Activated naive CD4-positive, alpha-beta T cell treated with anti-CD3 and anti-CD28 coated beads for 36 hours (primary cell): ENCODE data around the gene SULT1A1. TPM values are rescaled to one million over a fixed set of nuclear protein-coding genes. Genes with fewer than 3 reads are reported as not detected.
"Not testable (repeated sequence)": the region's sequence is repeated elsewhere in the genome, so short reads cannot be mapped to it uniquely, and the experiment has no call there.

Experiments used
- CTCF ChIA-PET: fragments of 350-600 bp; sonication (Branson Sonifier 250); formaldehyde crosslinking; loops from one replicate; lab custom pipeline; 2021; ENCODE audit warnings: antibody characterized with exemption; lab: Charles Lee
- DNase-seq: peaks from one replicate; pipeline ENCODE4 v3.0.0-alpha.2; 2020
- H3K27ac Mint-ChIP-seq: one replicate; pipeline ENCODE4 v1.8.0; 2021; ENCODE audit warnings: mild to moderate bottlenecking, mixed read lengths
- H3K27me3 Mint-ChIP-seq: one replicate; pipeline ENCODE4 v1.8.0; 2021; ENCODE audit warnings: low read depth, mixed read lengths
- H3K36me3 Mint-ChIP-seq: one replicate; pipeline ENCODE4 v1.8.0; 2021; ENCODE audit warnings: low read depth, mixed read lengths
- H3K4me1 Mint-ChIP-seq: one replicate; pipeline ENCODE4 v1.8.0; 2021; ENCODE audit warnings: low read depth, mixed read lengths
- H3K4me3 Mint-ChIP-seq: one replicate; pipeline ENCODE4 v1.8.0; 2021; ENCODE audit warnings: mild to moderate bottlenecking, moderate library complexity, mixed read lengths
- H3K9me3 Mint-ChIP-seq: one replicate; pipeline ENCODE4 v1.8.0; 2021; ENCODE audit warnings: mixed read lengths
- intact Hi-C: fragments of 100-400 bp; cut with micrococcal nuclease; formaldehyde crosslinking; loops from one replicate; pipeline ENCODE4 v1.15.1; 2023
- total RNA-seq, 2 experiments: library from RNA; stranded (reverse); gene quantifications; one replicate each; pipeline ENCODE4 v1.2.3, GENCODE V29; 2021

The SULT1A1 gene
- total RNA-seq, 2 experiments from 2014 or later: 9.7 to 10.8 TPM

- no peak for DNase-seq
- intact Hi-C loops: no loop called here
- no peaks in the 10 kb centered on the region for H3K9me3 Mint-ChIP-seq
- H3K36me3 Mint-ChIP-seq: no peaks in the 10 kb centered on the region
- H3K4me1 Mint-ChIP-seq: peaks cover 14% of the 10 kb centered on the region
- H3K27ac Mint-ChIP-seq: no peak overlapping the region
- H3K27me3 Mint-ChIP-seq: no peaks in the 10 kb centered on the region
- no peak overlapping the region for H3K4me3 Mint-ChIP-seq
- CTCF ChIA-PET: no interaction called here
These were observed 3.3 kb downstream of the SULT1A1 start for GRCh38 chr16:28606291-28607115.

- Mint-ChIP-seq H3K36me3 (no peaks in the 10 kb centered on the region), H3K4me3 (no peak overlapping the region), H3K27ac (no peak overlapping the region), H3K27me3 (no peaks in the 10 kb centered on the region), H3K4me1 (no peaks in the 10 kb centered on the region), H3K9me3 (no peaks in the 10 kb centered on the region)
- DNase-seq: no peak
- CTCF ChIA-PET: no interaction called here
- intact Hi-C loops: no loop called here
These were observed 5.7 kb downstream of the SULT1A1 start for GRCh38 chr16:28604186-28604565.

- H3K27ac Mint-ChIP-seq: no peak overlapping the region
- H3K36me3 Mint-ChIP-seq: no peaks in the 10 kb centered on the region
- DNase-seq: no peak
- intact Hi-C loops: no loop called here
- no peaks in the 10 kb centered on the region for H3K9me3 Mint-ChIP-seq
- H3K4me1 Mint-ChIP-seq: no peaks in the 10 kb centered on the region
- CTCF ChIA-PET: no interaction called here
- H3K27me3 Mint-ChIP-seq: no peaks in the 10 kb centered on the region
- no peak overlapping the region for H3K4me3 Mint-ChIP-seq
These were observed 6.3 kb downstream of the SULT1A1 start for GRCh38 chr16:28603381-28604185.

- Mint-ChIP-seq H3K9me3 (no peaks in the 10 kb centered on the region), H3K36me3 (no peaks in the 10 kb centered on the region), H3K4me3 (no peak overlapping the region), H3K27me3 (no peaks in the 10 kb centered on the region), H3K4me1 (peaks cover 1% of the 10 kb centered on the region), H3K27ac (no peak overlapping the region)
- CTCF ChIA-PET: no interaction called here
- no peak for DNase-seq
- intact Hi-C loops: no loop called here
These were observed 7.3 kb downstream of the SULT1A1 start for GRCh38 chr16:28602529-28602928.

GRCh38 chr16:28602062-28602461 is 7.8 kb downstream of the SULT1A1 start:
- CTCF ChIA-PET, H3K27ac Mint-ChIP-seq, H3K27me3 Mint-ChIP-seq: not testable (repeated sequence)

GRCh38 chr16:28601589-28601988 is 8.3 kb downstream of the SULT1A1 start:
- DNase-seq, H3K27me3 Mint-ChIP-seq, H3K4me3 Mint-ChIP-seq, intact Hi-C loops, H3K36me3 Mint-ChIP-seq, H3K27ac Mint-ChIP-seq, H3K4me1 Mint-ChIP-seq, H3K9me3 Mint-ChIP-seq, CTCF ChIA-PET: not testable (repeated sequence)

More at GRCh38 chr16:28602062-28602461, 7.8 kb downstream of the SULT1A1 start:
- H3K4me3 Mint-ChIP-seq, H3K36me3 Mint-ChIP-seq, H3K9me3 Mint-ChIP-seq, H3K4me1 Mint-ChIP-seq, DNase-seq, intact Hi-C loops: not testable (repeated sequence)

- H3K4me1 Mint-ChIP-seq, DNase-seq, H3K27me3 Mint-ChIP-seq, H3K9me3 Mint-ChIP-seq, H3K27ac Mint-ChIP-seq, H3K4me3 Mint-ChIP-seq, H3K36me3 Mint-ChIP-seq, intact Hi-C loops, CTCF ChIA-PET: not testable (repeated sequence)
These were observed 8.9 kb downstream of the SULT1A1 start for GRCh38 chr16:28600965-28601364.

GRCh38 chr16:28599377-28600285 is 10.2 kb downstream of the SULT1A1 start:
- H3K36me3 Mint-ChIP-seq, H3K27me3 Mint-ChIP-seq, DNase-seq, CTCF ChIA-PET, H3K9me3 Mint-ChIP-seq, H3K4me1 Mint-ChIP-seq, H3K4me3 Mint-ChIP-seq, intact Hi-C loops, H3K27ac Mint-ChIP-seq: not testable (repeated sequence)

- no peaks in the 10 kb centered on the region for H3K27me3 Mint-ChIP-seq
- H3K27ac Mint-ChIP-seq: no peak overlapping the region
- intact Hi-C loops: no loop called here
- H3K4me1 Mint-ChIP-seq: peaks cover 4% of the 10 kb centered on the region
- H3K36me3 Mint-ChIP-seq: no peaks in the 10 kb centered on the region
- CTCF ChIA-PET: interaction anchor here (1.3 kb wide), 1 partner anchor 13 kb away, joined by 4 read pairs; no protein-coding TSS in a partner anchor
- DNase-seq: no peak
- H3K4me3 Mint-ChIP-seq: no peak overlapping the region
- no peaks in the 10 kb centered on the region for H3K9me3 Mint-ChIP-seq
These were observed 12.1 kb downstream of the SULT1A1 start for GRCh38 chr16:28597692-28598261.

GRCh38 chr16:28596840-28597691 is 12.8 kb downstream of the SULT1A1 start, which contains the start of gene SULT1A2:
TSS of gene SULT1A2 (minus strand) at chr16:28597050. CDS start at chr16:28595930, 1,120 bp downstream.
- H3K9me3 Mint-ChIP-seq: no peaks in the 10 kb centered on the region
- no peaks in the 10 kb centered on the region for H3K27me3 Mint-ChIP-seq

GRCh38 chr16:28596115-28596630 is 13.7 kb downstream of the SULT1A1 start:
- Mint-ChIP-seq H3K27me3 (no peaks in the 10 kb centered on the region), H3K36me3 (peaks cover 1% of the 10 kb centered on the region), H3K27ac (no peak overlapping the region), H3K9me3 (no peaks in the 10 kb centered on the region), H3K4me3 (no peak overlapping the region), H3K4me1 (peaks cover 4% of the 10 kb centered on the region)
- DNase-seq: no peak
- CTCF ChIA-PET: no interaction called here
- intact Hi-C loops: no loop called here

More at GRCh38 chr16:28596840-28597691, 12.8 kb downstream of the SULT1A1 start, which contains the start of gene SULT1A2:
- Mint-ChIP-seq H3K4me1 (peaks cover 4% of the 10 kb centered on the region), H3K36me3 (peaks cover 1% of the 10 kb centered on the region), H3K27ac (no peak within 1 kb of the TSS), H3K4me3 (no peak within 1 kb of the TSS)
- intact Hi-C loops: no loop called here
- CTCF ChIA-PET: interaction anchor here (1.3 kb wide), 1 partner anchor 14 kb away, joined by 4 read pairs; no protein-coding TSS in a partner anchor
- no peak for DNase-seq
